ENCODE measurements around the gene VRK3.

Gene VRK3

DNA sequence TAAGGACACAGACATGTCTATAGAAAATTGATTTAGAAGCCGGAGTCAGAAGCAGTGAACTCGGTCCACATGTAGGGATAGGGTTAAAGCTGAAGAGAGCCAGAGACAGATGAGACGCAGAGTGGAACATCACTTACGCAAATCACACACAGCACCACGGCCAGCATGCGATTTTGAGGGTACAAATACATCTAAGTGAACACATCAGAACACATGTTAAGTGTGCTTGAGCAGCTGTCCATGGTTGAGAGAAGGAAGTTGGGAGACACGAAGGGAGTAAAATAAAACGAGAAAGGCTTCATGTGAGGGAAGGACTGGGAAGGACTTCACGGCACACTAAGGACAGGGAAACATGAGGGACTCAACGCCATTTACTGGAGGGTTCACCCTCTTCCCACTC lies 38.8 kb downstream of the VRK3 start:
- H3K4me3 ChIP-seq (ENCODE audit: low read depth, low read length): no peak overlapping the region
- TF ChIP-seq, protein P1, sequence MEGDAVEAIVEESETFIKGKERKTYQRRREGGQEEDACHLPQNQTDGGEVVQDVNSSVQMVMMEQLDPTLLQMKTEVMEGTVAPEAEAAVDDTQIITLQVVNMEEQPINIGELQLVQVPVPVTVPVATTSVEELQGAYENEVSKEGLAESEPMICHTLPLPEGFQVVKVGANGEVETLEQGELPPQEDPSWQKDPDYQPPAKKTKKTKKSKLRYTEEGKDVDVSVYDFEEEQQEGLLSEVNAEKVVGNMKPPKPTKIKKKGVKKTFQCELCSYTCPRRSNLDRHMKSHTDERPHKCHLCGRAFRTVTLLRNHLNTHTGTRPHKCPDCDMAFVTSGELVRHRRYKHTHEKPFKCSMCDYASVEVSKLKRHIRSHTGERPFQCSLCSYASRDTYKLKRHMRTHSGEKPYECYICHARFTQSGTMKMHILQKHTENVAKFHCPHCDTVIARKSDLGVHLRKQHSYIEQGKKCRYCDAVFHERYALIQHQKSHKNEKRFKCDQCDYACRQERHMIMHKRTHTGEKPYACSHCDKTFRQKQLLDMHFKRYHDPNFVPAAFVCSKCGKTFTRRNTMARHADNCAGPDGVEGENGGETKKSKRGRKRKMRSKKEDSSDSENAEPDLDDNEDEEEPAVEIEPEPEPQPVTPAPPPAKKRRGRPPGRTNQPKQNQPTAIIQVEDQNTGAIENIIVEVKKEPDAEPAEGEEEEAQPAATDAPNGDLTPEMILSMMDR (IDR thresholded peaks at IDR 0.05; ENCODE audit: low read depth, low read length, missing control alignments): no peak
- in situ Hi-C loops (cut with HindIII; ENCODE audit: low sequenced_read_pairs): no loop called here
- DNase-seq (ENCODE audit: low read depth): no peak

DNA sequence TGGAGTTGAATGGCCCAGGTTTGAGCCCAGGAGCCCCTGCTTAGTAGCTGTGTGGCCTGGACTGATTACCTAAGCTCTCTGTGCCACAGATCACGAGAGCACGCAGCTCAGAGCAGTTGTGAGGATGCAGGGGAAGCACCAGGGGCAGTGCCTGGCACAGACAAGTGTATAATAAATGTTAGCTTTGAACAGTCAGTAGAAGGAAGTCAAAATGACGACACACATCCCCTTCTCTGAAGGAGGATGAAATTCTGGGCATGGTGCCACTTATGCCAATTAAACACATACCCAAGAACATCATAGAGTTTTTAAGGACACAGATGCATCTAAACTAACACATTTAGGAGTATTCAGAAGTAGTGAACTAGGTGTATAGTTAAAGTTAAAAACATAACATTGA lies 39.3 kb downstream of the VRK3 start:
- no peak overlapping the region for H3K4me3 ChIP-seq (ENCODE audit: low read depth, low read length)
- TF ChIP-seq, protein P1 (IDR thresholded peaks at IDR 0.05; ENCODE audit: low read depth, low read length, missing control alignments): no peak
- in situ Hi-C loops (cut with HindIII; ENCODE audit: low sequenced_read_pairs): no loop called here
- DNase-seq (ENCODE audit: low read depth): no peak

DNA sequence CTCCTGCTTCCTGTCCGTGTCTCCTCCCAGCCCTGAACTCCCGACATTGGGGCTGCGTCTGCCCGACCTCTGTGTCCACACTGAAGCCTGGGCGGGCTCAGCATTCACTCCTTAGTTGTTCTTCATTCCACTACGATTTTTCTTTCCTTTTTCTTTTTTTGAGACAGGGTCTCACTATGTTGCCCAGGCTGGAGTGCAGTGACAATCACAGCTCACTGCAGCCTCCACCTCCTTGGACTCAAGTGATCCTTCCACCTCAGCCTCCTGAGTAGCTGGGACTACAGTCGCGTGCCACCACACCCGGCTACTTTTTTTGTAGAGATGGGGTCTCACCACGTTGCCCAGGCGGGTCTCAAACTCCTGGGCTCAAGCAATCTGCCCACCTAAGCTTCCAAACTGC lies 40.7 kb downstream of the VRK3 start:
- TF ChIP-seq, protein P1 (IDR thresholded peaks at IDR 0.05; ENCODE audit: low read depth, low read length, missing control alignments): no peak
- in situ Hi-C loops (cut with HindIII; ENCODE audit: low sequenced_read_pairs): no loop called here
- DNase-seq (ENCODE audit: low read depth): no peak
- H3K4me3 ChIP-seq (ENCODE audit: low read depth, low read length): no peak overlapping the region

DNA sequence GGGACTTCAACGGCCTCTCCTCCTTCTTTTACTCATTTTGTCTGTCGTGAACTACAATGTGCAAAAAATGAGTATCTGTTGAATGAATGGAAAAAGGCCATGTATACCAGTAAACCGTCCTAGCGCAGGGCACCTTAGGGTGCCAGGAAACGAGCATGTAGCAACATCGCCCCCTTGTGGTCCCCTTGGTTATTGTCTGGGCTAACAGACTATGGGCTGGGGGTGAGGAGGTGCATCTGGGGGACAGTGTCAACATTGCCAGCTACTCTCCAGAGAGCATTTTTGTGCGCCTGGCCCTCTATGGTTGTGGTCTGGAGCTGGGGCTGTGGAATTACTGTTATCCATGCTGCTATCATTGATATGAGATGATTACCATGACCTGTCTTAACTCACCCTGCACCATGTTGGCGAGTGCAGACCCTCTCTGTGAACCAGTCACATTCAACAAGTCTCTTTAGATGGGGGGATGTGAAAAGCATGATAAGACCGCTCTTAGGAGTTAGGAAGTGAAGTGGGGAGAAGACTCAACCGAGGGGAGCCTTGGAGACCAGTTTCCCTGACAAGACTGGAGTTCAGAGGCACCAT lies 41.4 kb downstream of the VRK3 start:
- TF ChIP-seq, protein P1 (IDR thresholded peaks at IDR 0.05; ENCODE audit: low read depth, low read length, missing control alignments): peak; percentile 71
- in situ Hi-C loops (cut with HindIII; ENCODE audit: low sequenced_read_pairs): no loop called here
- no peak overlapping the region for H3K4me3 ChIP-seq (ENCODE audit: low read depth, low read length)
- no peak for DNase-seq (ENCODE audit: low read depth)

DNA sequence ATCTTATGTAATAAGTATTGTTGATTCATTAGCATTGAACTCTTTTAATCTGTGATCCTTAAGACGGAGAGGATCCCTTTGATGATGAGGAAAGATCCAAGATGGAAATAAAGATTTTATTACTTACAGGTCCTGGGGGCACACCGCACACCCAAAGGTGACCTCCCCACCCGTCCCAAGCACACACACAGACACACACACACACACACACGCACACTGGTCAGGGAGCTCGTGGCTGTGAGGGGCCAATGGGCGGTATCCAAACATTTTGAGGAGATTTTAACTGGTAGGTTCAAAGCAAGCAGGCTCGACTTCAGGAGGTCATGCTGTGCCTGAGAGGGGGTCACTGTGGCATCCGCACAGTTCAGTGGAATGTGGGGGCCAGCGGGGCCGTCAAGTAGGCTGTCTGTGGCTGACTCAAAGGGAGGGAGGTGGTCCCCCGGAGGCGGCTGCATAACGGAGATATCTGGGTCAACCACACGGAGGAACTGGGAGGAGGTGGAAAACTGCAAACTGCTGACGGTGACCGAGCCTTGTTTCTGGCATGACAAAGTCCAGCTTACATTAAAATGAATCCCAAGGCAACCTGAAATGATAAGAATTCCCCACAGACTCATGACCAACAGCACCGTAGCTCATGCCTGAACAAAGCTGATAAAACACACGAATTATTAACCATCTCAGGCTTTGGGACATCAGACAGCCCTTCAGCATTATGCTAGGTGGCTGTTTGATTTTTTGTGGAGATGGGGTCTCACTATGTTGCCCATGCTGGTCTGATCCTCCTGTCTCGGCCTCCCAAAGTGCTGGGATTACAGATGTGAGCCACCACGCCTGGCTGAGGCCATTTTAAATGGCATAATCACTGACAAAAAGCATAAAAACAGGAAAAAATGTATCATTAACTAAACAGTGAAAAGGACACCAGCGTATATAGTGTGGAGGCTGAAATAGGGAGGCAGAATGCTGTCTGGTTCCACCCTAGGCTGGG lies 43.3 kb downstream of the VRK3 start:
- no peak for DNase-seq (ENCODE audit: low read depth)
- TF ChIP-seq, protein P1 (IDR thresholded peaks at IDR 0.05; ENCODE audit: low read depth, low read length, missing control alignments): no peak
- no peak overlapping the region for H3K4me3 ChIP-seq (ENCODE audit: low read depth, low read length)
- in situ Hi-C loops (cut with HindIII; ENCODE audit: low sequenced_read_pairs): no loop called here

DNA sequence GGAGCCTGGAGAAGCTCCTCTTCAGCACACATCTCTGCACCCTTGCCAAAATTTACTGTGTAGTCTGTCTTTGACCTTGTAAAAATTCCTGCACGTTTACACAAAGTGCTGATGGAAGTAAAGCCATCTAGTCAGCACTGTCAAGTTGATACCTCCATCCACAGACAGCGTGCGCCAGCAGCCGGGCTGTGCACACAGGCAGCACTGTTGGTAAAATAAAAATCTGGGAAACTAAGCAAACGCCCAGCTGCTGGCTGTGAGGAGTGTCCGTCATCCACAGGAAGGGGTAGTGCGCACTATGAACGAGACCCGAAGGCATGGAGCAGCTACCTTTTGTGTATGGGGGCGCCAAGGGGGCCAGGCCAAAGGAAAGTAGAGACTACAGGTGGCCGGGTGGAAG lies 46.8 kb downstream of the VRK3 start:
- in situ Hi-C loops (cut with HindIII; ENCODE audit: low sequenced_read_pairs): no loop called here

More for the DNA sequence above, 46.8 kb downstream of the VRK3 start:
- DNase-seq (ENCODE audit: low read depth): no peak
- TF ChIP-seq, protein P1 (IDR thresholded peaks at IDR 0.05; ENCODE audit: low read depth, low read length, missing control alignments): no peak
- no peak overlapping the region for H3K4me3 ChIP-seq (ENCODE audit: low read depth, low read length)
